GM23248 (cell line): Measurements from ENCODE around the gene CACNA2D2. TPM values are rescaled to one million over a fixed set of nuclear protein-coding genes. Genes with fewer than 3 reads are reported as not detected.

Experiments used
- DNase-seq: peaks from one replicate; pipeline ENCODE4 v3.0.0-alpha.2; 2015
- H2AFZ ChIP-seq: fragments of 200-600 bp; sonication (generic); 2 replicates; pipeline ENCODE4 v1.6.1; 2016; ENCODE audit warnings: antibody characterized with exemption
- H3F3A ChIP-seq: fragments of 200-600 bp; sonication (generic); 2 replicates; pipeline ENCODE4 v1.6.1; 2016; ENCODE audit warnings: mild to moderate bottlenecking, antibody characterized with exemption, mixed run types; ENCODE audit not compliant: insufficient read depth
- H3K27ac ChIP-seq: fragments of 200-600 bp; sonication (generic); 2 replicates; pipeline ENCODE4 v1.5.1; 2016; ENCODE audit warnings: mild to moderate bottlenecking
- H3K27me3 ChIP-seq: fragments of 200-600 bp; sonication (generic); replicated peaks from 2 replicates; pipeline ENCODE4 v1.6.1; 2016; ENCODE audit warnings: mild to moderate bottlenecking; ENCODE audit not compliant: insufficient read depth
- H3K36me3 ChIP-seq: fragments of 200-600 bp; sonication (generic); 2 replicates; pipeline ENCODE4 v1.6.1; 2016; ENCODE audit warnings: low read depth, mild to moderate bottlenecking
- H3K4me1 ChIP-seq: fragments of 200-600 bp; sonication (generic); 2 replicates; pipeline ENCODE4 v1.6.1; 2016; ENCODE audit warnings: mild to moderate bottlenecking; ENCODE audit not compliant: insufficient read depth
- H3K4me2 ChIP-seq: fragments of 200-600 bp; sonication (generic); one replicate; pipeline ENCODE4 v1.6.1; 2016; ENCODE audit warnings: mild to moderate bottlenecking; ENCODE audit not compliant: unreplicated experiment
- H3K4me3 ChIP-seq: fragments of 200-600 bp; sonication (generic); 2 replicates; pipeline ENCODE4 v1.5.1; 2016; ENCODE audit warnings: mild to moderate bottlenecking
- H3K79me2 ChIP-seq: fragments of 200-600 bp; sonication (generic); 2 replicates; pipeline ENCODE4 v1.6.1; 2016; ENCODE audit warnings: mild to moderate bottlenecking; ENCODE audit not compliant: insufficient read depth
- H3K9ac ChIP-seq: fragments of 200-600 bp; sonication (generic); 2 replicates; pipeline ENCODE4 v1.6.1; 2016; ENCODE audit warnings: mild to moderate bottlenecking
- H3K9me2 ChIP-seq: fragments of 200-600 bp; sonication (generic); 2 replicates; pipeline ENCODE4 v1.6.1; 2016; ENCODE audit warnings: mixed run types, mild to moderate bottlenecking, moderate library complexity; ENCODE audit not compliant: insufficient read depth
- H3K9me3 ChIP-seq: fragments of 200-600 bp; sonication (generic); one replicate; pipeline ENCODE4 v1.6.1; 2017; ENCODE audit warnings: low read depth
- H4K20me1 ChIP-seq: fragments of 200-600 bp; sonication (generic); 2 replicates; pipeline ENCODE4 v1.6.0; 2016; ENCODE audit not compliant: insufficient read depth
- EZH2 ChIP-seq: fragments of 200-600 bp; sonication (generic); IDR thresholded peaks from 2 replicates; pipeline ENCODE4 v1.6.1; 2018; ENCODE audit warnings: antibody characterized with exemption, mild to moderate bottlenecking; ENCODE audit not compliant: insufficient read depth, poor library complexity, severe bottlenecking
- EZH2phosphoT487 ChIP-seq: fragments of 200-600 bp; sonication (generic); IDR thresholded peaks from 2 replicates; pipeline ENCODE4 v1.6.1; 2018; ENCODE audit warnings: antibody characterized with exemption, moderate library complexity, mild to moderate bottlenecking, low read depth; ENCODE audit not compliant: insufficient read depth
- WGBS, 2 experiments: methylation state at CpG; one replicate each; pipeline ENCODE4 v1.1.6; 2015 to 2017; ENCODE audit warnings: low lambda C conversion rate in 2 of 2, low coverage in 1 of 2; ENCODE audit errors: missing lambda C conversion rate in 2 of 2; 5-methylcytosine and 5-hydroxymethylcytosine counted together
- in situ Hi-C: fragments of 300-500 bp; cut with MboI; formaldehyde crosslinking; loops from 2 replicates; pipeline ENCODE4 v1.15.0; 2020
- polyA plus RNA-seq: library from polyadenylated mRNA; unstranded; fragments of >200 nt; fragmentation: Nextera tagmentation; extraction: Ambion mirVana; gene quantifications from 2 replicates; pipeline ENCODE4 v1.2.1, GENCODE V29; 2016
- total RNA-seq: library from RNA; depleted of rRNA; stranded (reverse); fragments of >200 nt; shearing (Covaris generic); gene quantifications from 2 replicates; pipeline ENCODE4 v1.2.3, GENCODE V29; 2014

CACNA2D2 gene
- total and polyA plus RNA-seq, 2 experiments from 2014 or later: not detected

GRCh38 chr3:50401978-50402595 is 101.3 kb downstream of the CACNA2D2 start:
- H3K9ac ChIP-seq: no peak overlapping the region
- H3K9me3 ChIP-seq: no peaks in the 10 kb centered on the region
- H3K36me3 ChIP-seq: no peaks in the 10 kb centered on the region
- in situ Hi-C loops: no loop called here
- H3K4me1 ChIP-seq: no peaks in the 10 kb centered on the region
- H2AFZ ChIP-seq: no peak overlapping the region
- no peaks in the 10 kb centered on the region for H3F3A ChIP-seq
- no peak overlapping the region for H3K27ac ChIP-seq
- TF ChIP-seq EZH2phosphoT487 (no peak), EZH2 (no peak)
- H3K9me2 ChIP-seq: no peaks in the 10 kb centered on the region
- no peak for DNase-seq
- peaks cover 10% of the 10 kb centered on the region for H3K27me3 ChIP-seq
- no peak overlapping the region for H3K4me2 ChIP-seq
- WGBS, 2 experiments: 17 to 19% methylated on average over 5 of the region's 5 CpGs
- no peaks in the 10 kb centered on the region for H4K20me1 ChIP-seq
- no peaks in the 10 kb centered on the region for H3K79me2 ChIP-seq
- H3K4me3 ChIP-seq: no peak overlapping the region

- H3K9me3 ChIP-seq: no peaks in the 10 kb centered on the region
- H3K27me3 ChIP-seq: peaks cover 10% of the 10 kb centered on the region
- in situ Hi-C loops: no loop called here
Observed at GRCh38 chr3:50396502-50396901, 106.9 kb downstream of the CACNA2D2 start.

GRCh38 chr3:50395070-50395860 is 108.2 kb downstream of the CACNA2D2 start:
- H3F3A ChIP-seq: no peaks in the 10 kb centered on the region
- no peaks in the 10 kb centered on the region for H4K20me1 ChIP-seq
- in situ Hi-C loops: no loop called here
- no peak for TF ChIP-seq EZH2phosphoT487
- TF ChIP-seq EZH2: no peak
- H3K4me3 ChIP-seq: no peak overlapping the region
- no peaks in the 10 kb centered on the region for H3K9me3 ChIP-seq
- no peak overlapping the region for H3K9ac ChIP-seq
- H3K27ac ChIP-seq: no peak overlapping the region
- no peak overlapping the region for H2AFZ ChIP-seq
- H3K36me3 ChIP-seq: no peaks in the 10 kb centered on the region
- H3K9me2 ChIP-seq: no peaks in the 10 kb centered on the region
- DNase-seq: no peak
- H3K27me3 ChIP-seq: peaks cover 7% of the 10 kb centered on the region; the same call in 1 of the 2 replicates
- H3K4me2 ChIP-seq: no peak overlapping the region
- 62 to 71% methylated on average over 9 to 10 of the region's 10 CpGs for WGBS, 2 experiments
- no peaks in the 10 kb centered on the region for H3K4me1 ChIP-seq
- no peaks in the 10 kb centered on the region for H3K79me2 ChIP-seq

More at GRCh38 chr3:50396502-50396901, 106.9 kb downstream of the CACNA2D2 start:
- Histone ChIP-seq H3K9ac (no peak overlapping the region), H3F3A (no peaks in the 10 kb centered on the region), H3K9me2 (no peaks in the 10 kb centered on the region), H3K4me2 (no peak overlapping the region), H3K4me1 (no peaks in the 10 kb centered on the region), H3K36me3 (no peaks in the 10 kb centered on the region), H4K20me1 (no peaks in the 10 kb centered on the region), H2AFZ (no peak overlapping the region), H3K27ac (no peak overlapping the region), H3K79me2 (no peaks in the 10 kb centered on the region), H3K4me3 (no peak overlapping the region)
- DNase-seq: no peak
- TF ChIP-seq EZH2phosphoT487: no peak
- no peak for TF ChIP-seq EZH2
- WGBS, 2 experiments: 75 to 76% methylated on average over 10 of the region's 10 CpGs

- no peak overlapping the region for H3K4me2 ChIP-seq
- H3K27ac ChIP-seq: no peak overlapping the region
- TF ChIP-seq EZH2phosphoT487: no peak
- TF ChIP-seq EZH2: no peak
- peak; percentile 13 for DNase-seq
- H3K9me3 ChIP-seq: no peaks in the 10 kb centered on the region
- H4K20me1 ChIP-seq: no peaks in the 10 kb centered on the region
- in situ Hi-C loops: no loop called here
- no peak overlapping the region for H3K9ac ChIP-seq
- H3K36me3 ChIP-seq: no peaks in the 10 kb centered on the region
- no peaks in the 10 kb centered on the region for H3K9me2 ChIP-seq
- peaks cover 11% of the 10 kb centered on the region; the same call in 1 of the 2 replicates for H3K27me3 ChIP-seq
- H3F3A ChIP-seq: no peaks in the 10 kb centered on the region
- no peak overlapping the region for H2AFZ ChIP-seq
- 21 to 25% methylated on average over 5 of the region's 5 CpGs for WGBS, 2 experiments
- no peaks in the 10 kb centered on the region for H3K79me2 ChIP-seq
- no peaks in the 10 kb centered on the region for H3K4me1 ChIP-seq
- H3K4me3 ChIP-seq: no peak overlapping the region
Observed at GRCh38 chr3:50393061-50393460, 110.4 kb downstream of the CACNA2D2 start.
